Activated naive CD8-positive, alpha-beta T cell treated with anti-CD3 and anti-CD28 coated beads, Interleukin-2, amount 50 U/mL, for 16 hours (primary cell): Measurements from ENCODE around the gene ULBP1.
"Not testable (repeated sequence)": the region's sequence is repeated elsewhere in the genome, so short reads cannot be mapped to it uniquely, and the experiment has no call there.

Experiments
- DNase-seq: peaks from one replicate; pipeline ENCODE4 v3.0.0-alpha.2; 2020; ENCODE audit warnings: low read depth, low spot score

ULBP1 gene

GRCh38 chr6:149974825-149975224, 11.1 kb downstream of the ULBP1 start:
- DNase-seq, result no peak

GRCh38 chr6:149975400-149975799, 11.7 kb downstream of the ULBP1 start:
- no peak for DNase-seq

DNA sequence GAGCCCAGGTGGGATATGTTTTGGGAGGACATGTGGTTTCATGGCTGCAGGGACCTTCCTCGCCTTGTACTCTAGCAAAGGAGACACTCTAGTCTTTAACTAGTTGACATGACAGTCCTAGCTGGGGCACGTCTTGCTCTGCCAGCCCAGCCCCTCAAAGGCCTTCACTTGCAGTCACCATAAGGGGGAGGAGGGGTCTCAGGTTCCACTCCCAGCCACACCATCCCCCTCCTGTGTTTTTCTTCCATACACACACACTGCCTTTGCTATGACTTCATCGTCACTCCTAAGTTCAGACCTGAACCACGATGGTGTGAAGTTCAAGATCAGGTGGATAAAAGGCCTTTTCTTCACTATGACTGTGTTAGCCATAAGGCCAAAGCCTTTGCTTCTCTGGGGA, 13.5 kb downstream of the ULBP1 start:
- no peak for DNase-seq

DNA sequence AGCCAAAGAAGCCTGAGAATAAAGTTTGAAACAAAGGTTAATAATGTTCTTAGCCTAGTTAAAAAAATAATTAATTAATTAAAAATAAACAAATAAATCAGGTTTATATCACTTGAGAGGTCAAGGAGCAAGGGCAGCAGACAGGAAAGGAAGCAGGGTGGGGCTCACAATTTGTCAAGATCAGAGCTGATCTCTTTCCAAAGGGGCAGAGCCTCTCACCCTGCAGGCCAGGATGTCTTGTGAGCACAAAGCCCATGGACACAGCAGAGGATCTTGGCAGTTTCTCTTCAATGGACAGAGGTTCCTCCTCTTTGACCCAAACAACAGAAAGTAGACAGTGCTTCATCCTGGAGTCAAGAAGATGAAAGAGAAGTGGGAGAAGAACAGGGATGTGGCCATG, 14.9 kb downstream of the ULBP1 start:
- no peak for DNase-seq

GRCh38 chr6:149979293-149979692, 15.6 kb downstream of the ULBP1 start:
- no peak for DNase-seq

DNA sequence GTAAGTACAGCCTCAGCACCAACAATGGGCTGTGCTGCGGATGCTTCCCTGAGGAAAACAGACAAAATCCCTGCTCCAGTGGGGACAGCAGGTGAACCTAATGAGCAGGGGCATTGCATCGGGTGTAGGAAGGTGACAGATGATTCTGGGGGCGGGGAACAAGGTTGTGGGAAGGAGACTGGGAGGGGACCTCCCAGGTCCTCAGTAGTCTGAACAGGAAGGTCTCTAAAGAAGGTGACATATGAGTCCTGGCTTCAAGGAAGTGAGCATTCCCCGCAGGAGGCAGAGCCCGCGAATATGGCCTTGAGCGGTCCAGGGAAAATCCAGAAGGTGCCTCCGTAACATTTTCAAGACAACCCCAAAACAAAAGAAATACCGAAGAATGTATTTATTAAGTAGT, 19.4 kb downstream of the ULBP1 start:
- DNase-seq, result no peak

DNA sequence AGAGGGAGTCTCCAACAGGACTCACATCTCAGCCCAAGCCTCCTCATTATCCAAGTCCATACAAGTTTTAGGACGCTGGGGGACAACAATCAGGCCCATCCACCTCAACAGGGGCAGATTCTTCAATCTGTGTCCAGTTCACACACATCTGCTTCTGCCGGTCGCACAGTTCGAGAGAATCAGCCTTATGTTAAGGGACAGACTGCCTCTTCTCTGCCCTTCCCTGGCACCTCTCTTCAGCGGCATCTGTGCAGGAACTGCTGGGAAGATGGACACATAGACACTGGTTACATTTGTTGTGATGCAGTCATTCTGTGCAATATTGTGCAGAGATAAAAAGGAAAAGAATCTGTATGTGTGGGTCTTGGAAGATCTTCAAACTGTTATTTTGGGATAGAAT, 21.0 kb downstream of the ULBP1 start:
- DNase-seq, result no peak

- DNase-seq, result no peak
Measured at GRCh38 chr6:149985481-149985937, 21.8 kb downstream of the ULBP1 start.

GRCh38 chr6:149987602-149988107, 23.9 kb downstream of the ULBP1 start:
- DNase-seq, result no peak

DNA sequence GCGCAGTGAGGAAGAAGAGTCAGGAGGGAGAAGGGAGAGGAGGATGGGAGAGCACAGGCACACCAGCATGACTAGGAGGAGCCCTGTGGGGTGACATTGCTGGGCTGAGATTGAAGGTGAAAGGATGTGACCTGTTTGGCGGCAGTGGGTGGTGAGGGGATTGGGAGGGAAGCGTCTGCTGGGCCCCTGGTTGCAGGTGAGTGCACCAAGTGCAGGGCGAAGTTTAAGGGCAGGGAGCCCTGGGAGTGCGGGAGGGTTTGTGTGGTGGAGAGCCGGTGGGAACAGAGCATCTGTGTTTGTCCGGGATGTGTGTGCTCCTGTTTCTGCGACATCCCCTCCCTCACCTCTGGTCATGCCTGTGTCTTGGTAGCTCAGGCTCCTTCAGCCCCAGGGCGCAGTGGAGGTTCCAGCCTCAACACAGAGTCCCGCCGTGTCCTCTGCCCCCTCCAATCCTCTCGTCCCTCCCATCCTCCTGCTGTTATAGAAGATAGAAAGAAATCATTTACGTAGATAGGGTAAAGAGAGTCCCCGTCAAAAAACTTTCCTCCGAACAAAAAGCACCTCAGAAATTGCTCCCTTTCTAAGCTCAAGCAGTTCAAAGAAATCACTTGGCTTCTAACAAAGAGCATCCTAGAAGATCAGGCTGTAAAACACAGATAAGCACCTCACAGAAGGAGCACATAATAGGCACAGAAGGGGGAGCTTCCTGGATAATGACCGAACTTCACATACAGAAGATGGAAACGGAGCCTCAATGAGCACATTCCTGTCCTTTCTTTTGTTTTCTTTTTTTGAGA, 25.0 kb downstream of the ULBP1 start:
- no peak for DNase-seq

DNA sequence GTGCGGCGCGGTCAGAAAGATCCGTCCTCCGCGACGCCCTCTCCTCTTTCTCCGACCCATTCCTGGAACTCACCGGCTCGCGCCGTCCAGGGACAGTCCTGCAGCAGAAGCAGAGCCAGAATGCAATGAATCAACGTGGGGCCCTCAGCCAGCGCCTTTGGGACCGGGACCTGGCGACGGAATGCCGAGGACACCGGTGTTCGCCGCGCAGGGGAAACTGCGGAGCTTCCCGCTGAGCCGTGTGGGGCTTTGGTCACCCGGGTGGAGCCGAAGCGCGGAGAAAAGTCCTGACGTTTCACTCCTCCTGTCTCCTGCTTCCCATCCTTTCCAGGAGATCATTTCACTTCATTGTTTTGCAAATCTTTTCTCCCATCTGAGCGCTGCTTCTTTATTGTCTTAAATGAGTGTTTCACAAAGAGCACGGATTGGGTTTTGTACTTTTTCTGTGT, 26.5 kb downstream of the ULBP1 start:
- no peak for DNase-seq

DNA sequence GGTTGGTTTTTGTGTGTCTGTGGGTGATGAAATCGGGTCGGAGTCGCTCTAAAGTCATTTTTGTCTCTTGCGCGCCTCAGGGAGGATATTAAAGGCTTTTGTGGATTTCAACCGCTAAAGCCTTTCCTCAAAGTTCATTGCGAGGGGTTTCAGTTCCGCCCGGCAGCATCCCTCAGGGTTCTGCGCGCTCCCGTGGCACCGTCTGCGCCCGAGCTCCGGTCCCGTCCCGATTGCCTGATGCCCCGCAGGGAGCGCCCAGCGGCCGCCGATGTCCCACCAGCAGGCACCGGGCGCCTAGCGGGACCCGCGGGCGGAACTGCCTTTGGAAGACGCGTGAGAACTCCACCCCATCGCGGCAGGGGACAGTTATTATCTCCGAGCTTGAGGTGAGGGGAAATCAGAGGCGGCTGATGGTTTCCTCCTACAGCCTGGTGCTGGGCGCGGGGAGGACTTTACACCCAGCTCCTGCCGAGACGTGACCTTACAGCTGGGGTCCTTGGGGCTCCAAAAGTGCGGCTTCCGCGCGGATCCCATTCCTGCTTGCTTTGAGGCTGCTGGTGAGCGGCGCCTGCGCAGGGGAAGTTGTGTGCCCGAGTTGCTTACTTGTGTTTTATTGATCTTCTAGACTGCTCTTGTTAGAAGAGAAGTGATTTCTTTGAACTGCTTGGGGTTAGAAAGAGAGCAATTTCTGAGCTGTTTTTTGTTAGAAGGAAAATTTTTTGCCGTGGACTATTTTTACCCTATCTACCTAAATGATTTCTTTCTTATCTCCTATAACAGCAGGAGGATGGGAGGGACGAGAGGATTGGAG, 27.1 kb downstream of the ULBP1 start:
- DNase-seq, result no peak

- not testable (repeated sequence) for DNase-seq
Measured at GRCh38 chr6:149991472-149991795, 27.7 kb downstream of the ULBP1 start.

- no peak for DNase-seq
Measured at GRCh38 chr6:149991838-149992237, 28.1 kb downstream of the ULBP1 start.

DNA sequence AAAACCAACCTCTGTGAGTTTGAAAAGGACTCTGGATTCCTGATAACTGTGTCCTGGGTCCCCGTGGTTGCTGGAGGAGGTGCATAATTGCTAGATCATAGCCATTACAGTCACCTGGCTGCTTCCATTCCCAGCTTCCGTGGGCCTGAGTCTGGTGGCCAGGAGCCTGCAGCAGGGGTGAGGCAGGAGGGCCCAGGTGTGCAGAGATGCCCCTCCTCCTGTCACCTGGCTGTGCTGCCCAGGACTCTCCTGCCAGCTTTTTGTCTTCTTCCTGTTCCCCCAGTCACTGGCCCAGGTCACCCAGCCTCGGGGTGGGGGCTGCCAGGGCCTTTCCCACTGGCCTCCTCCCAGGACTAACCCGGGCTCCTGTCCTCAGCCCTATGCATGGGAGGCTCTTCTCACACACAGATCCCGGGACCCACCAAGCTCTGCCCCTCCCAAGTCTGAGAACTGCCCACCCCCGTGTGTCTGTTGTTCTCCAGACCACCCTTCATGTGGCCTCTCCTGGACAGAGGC, 31.6 kb downstream of the ULBP1 start:
- no peak for DNase-seq

GRCh38 chr6:149995971-149996370, 32.2 kb downstream of the ULBP1 start:
- no peak for DNase-seq

- no peak for DNase-seq
Measured at GRCh38 chr6:149999636-150000035, 35.9 kb downstream of the ULBP1 start.

DNA sequence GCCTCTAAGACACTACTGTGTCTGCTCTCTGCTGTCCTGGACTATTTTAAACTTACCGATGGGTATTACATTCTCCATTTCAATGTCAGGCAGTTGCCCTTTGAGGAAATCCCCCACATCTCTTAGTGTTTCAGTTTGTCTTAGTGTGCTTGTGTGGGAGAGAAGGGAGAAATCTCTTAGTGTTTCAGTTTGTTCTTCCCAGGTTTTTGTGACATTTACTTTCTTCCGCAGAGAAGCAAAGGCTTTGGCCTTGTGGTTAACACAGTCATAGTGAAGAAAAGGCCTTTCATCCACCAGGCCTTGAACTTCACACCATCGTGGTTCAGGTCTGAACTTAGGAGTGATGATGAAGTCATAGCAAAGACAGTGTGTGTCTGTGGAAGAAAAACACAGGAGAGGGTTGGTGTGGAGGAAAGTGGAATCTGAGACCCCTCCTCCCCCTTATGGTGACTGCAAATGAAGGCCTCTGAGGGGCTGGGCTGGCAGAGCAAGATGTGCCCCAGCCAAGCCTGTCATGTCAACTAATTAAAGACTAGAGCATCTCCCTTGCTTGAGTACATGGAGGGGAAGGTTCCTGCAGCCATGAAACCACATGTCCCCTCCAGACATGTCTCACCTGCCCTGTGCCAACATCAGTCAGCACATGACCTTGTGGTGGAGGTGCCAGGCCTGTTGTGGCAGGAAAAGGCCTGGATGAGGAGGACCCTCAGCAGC, 37.7 kb downstream of the ULBP1 start:
- DNase-seq, result no peak

DNA sequence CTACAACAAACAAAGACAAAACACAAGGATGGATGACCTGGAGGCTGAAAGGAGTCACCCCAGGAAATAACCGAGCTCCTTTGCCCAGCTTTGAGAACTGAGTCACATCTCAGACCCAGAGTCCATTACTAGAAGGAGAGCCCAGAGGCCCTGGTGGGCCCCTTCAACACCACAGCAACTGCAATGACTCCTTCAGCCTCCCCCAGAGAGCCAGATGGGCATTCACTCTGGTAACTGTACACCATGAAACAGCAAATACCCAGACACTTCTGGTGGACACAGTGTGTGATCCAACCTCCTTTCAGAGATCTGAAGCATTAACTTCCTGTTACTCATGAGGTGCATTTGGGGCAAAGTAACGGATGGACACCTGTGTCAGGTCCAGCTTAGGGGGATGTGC, 39.0 kb downstream of the ULBP1 start:
- no peak for DNase-seq

GRCh38 chr6:150003599-150003998, 39.9 kb downstream of the ULBP1 start:
- DNase-seq, result not testable (repeated sequence)

- no peak for DNase-seq
Measured at GRCh38 chr6:150004101-150004782, 40.5 kb downstream of the ULBP1 start.
